Keratinocyte (primary cell): Measurements from ENCODE around the gene RSAD1. TPM values are rescaled to one million over a fixed set of nuclear protein-coding genes. Genes with fewer than 3 reads are reported as not detected.

Source experiments
- DNase-seq: peaks from one replicate; pipeline ENCODE4 v3.0.0-alpha.2; 2011; ENCODE audit warnings: low read depth, missing footprints, low spot score
- FAIRE-seq: peaks from 2 replicates; lab custom pipeline; 2011; peaks lifted over from hg19 to GRCh38; lab: Jason Lieb, UNC
- H2AFZ ChIP-seq: 2 replicates; pipeline ENCODE4 v1.6.0; 2012; ENCODE audit warnings: low read length, control low read depth, inconsistent platforms; ENCODE audit not compliant: control insufficient read depth
- H3K27ac ChIP-seq: 2 replicates; pipeline ENCODE4 v1.5.1; 2011; ENCODE audit warnings: low read length; ENCODE audit not compliant: control insufficient read depth, insufficient read depth
- H3K27me3 ChIP-seq: 3 replicates; pipeline ENCODE4 v1.6.0; 2011; ENCODE audit warnings: low read length; ENCODE audit not compliant: control insufficient read depth, insufficient read depth; ENCODE audit errors: extremely low read depth
- H3K36me3 ChIP-seq, 2 experiments: 2 replicates in 1 of 2; 3 replicates in 1 of 2; pipeline ENCODE4 v1.5.1; 2011; ENCODE audit warnings: low read length in 2 of 2, mild to moderate bottlenecking in 1 of 2; ENCODE audit not compliant: control insufficient read depth in 2 of 2, insufficient read depth in 2 of 2; ENCODE audit errors: extremely low read depth in 1 of 2
- H3K4me1 ChIP-seq: 3 replicates; pipeline ENCODE4 v1.5.1; 2011; ENCODE audit warnings: low read length; ENCODE audit not compliant: control insufficient read depth, insufficient read depth; ENCODE audit errors: extremely low read depth
- H3K4me2 ChIP-seq: 3 replicates; pipeline ENCODE4 v1.6.0; 2011; ENCODE audit warnings: low read depth, low read length; ENCODE audit not compliant: control insufficient read depth, insufficient read depth; ENCODE audit errors: extremely low read depth
- H3K4me3 ChIP-seq, 3 experiments: fragments of 200-600 bp in 1 of 3; sonication (generic) in 1 of 3; 2 replicates in 2 of 3; 3 replicates in 1 of 3; pipeline ENCODE4 v1.5.1; 2011 to 2016; ENCODE audit warnings: low read length in 3 of 3, mild to moderate bottlenecking in 3 of 3, control low read depth in 2 of 3, inconsistent platforms in 1 of 3, low read depth in 1 of 3, mixed read lengths in 1 of 3, mixed run types in 1 of 3, moderate library complexity in 1 of 3; ENCODE audit not compliant: control insufficient read depth in 2 of 3, insufficient read depth in 2 of 3; ENCODE audit errors: extremely low read depth in 1 of 3
- H3K79me2 ChIP-seq: 2 replicates; pipeline ENCODE4 v1.6.0; 2012; ENCODE audit warnings: low read length; ENCODE audit not compliant: control insufficient read depth, insufficient read depth
- H3K9ac ChIP-seq: 3 replicates; pipeline ENCODE4 v1.6.0; 2011; ENCODE audit warnings: low read length; ENCODE audit not compliant: control insufficient read depth, insufficient read depth; ENCODE audit errors: extremely low read depth
- H3K9me1 ChIP-seq: 3 replicates; pipeline ENCODE4 v1.6.0; 2011; ENCODE audit warnings: low read length; ENCODE audit not compliant: control insufficient read depth, insufficient read depth; ENCODE audit errors: extremely low read depth
- H3K9me3 ChIP-seq: 2 replicates; pipeline ENCODE4 v1.5.1; 2012; ENCODE audit warnings: low read depth, low read length; ENCODE audit not compliant: control insufficient read depth
- H4K20me1 ChIP-seq: 3 replicates; pipeline ENCODE4 v1.6.0; 2011; ENCODE audit warnings: low read length; ENCODE audit not compliant: control insufficient read depth, insufficient read depth; ENCODE audit errors: extremely low read depth
- EZH2 ChIP-seq: IDR thresholded peaks from one replicate; pipeline ENCODE4 v1.6.1; 2012; ENCODE audit warnings: inconsistent platforms, mild to moderate bottlenecking, low read length, moderate library complexity
- dilution Hi-C: fragments of 300-500 bp; cut with MboI; formaldehyde crosslinking; loops from one replicate; pipeline ENCODE4 v1.7.0; 2020; ENCODE audit warnings: low sequenced_read_pairs; ENCODE audit not compliant: extremely low pct_ligation_motif_present
- polyA plus RNA-seq, 5 experiments: library from polyadenylated mRNA; depleted of rRNA in 3 of 5; stranded (reverse) in 3 of 5; stranded (forward) in 1 of 5; unstranded in 1 of 5; fragments of >200 nt; gene quantifications; 1 replicate in 1 of 5; 2 replicates in 3 of 5; 3 replicates in 1 of 5; pipeline versions ENCODE4 v1.2.1 to v1.2.3, GENCODE V29; 2011 to 2012; ENCODE audit warnings: missing spikeins in 2 of 5, low read depth in 1 of 5, low replicate concordance in 1 of 5
- TF ChIP-seq, protein P1 (sequence below), 3 experiments: IDR thresholded peaks in 1 of 3; conservative IDR thresholded peaks in 1 of 3; optimal IDR thresholded peaks in 1 of 3; 2 replicates in 2 of 3; 3 replicates in 1 of 3; pipeline versions ENCODE3 to v1.5.1; 2011; ENCODE audit warnings: low read length in 3 of 3, mild to moderate bottlenecking in 3 of 3, moderate library complexity in 2 of 3, control low read depth in 1 of 3, inconsistent platforms in 1 of 3; ENCODE audit not compliant: insufficient read depth in 2 of 3; ENCODE audit errors: extremely low read depth in 1 of 3

The RSAD1 gene
- polyA plus RNA-seq, 1 donor (not counting 4 experiments of a cell fraction or from before 2014, with no cell fraction given) = 28.2 TPM

GRCh38 chr17:50467114-50467854, 11.4 kb upstream of the RSAD1 start:
- Histone ChIP-seq H4K20me1 (no peaks in the 10 kb centered on the region), H3K4me3 (no peak overlapping the region), H3K79me2 (no peaks in the 10 kb centered on the region), H3K36me3 (peaks cover 2 to 27% of the 10 kb centered on the region in 2 experiments), H3K4me1 (peaks cover 10% of the 10 kb centered on the region), H3K4me2 (no peak overlapping the region), H2AFZ (no peak overlapping the region), H3K9ac (no peak overlapping the region), H3K27ac (no peak overlapping the region), H3K9me1 (no peaks in the 10 kb centered on the region), H3K9me3 (no peaks in the 10 kb centered on the region), H3K27me3 (peaks cover 30% of the 10 kb centered on the region)
- no peak for FAIRE-seq
- dilution Hi-C loops = no loop called here
- TF ChIP-seq, protein P1, sequence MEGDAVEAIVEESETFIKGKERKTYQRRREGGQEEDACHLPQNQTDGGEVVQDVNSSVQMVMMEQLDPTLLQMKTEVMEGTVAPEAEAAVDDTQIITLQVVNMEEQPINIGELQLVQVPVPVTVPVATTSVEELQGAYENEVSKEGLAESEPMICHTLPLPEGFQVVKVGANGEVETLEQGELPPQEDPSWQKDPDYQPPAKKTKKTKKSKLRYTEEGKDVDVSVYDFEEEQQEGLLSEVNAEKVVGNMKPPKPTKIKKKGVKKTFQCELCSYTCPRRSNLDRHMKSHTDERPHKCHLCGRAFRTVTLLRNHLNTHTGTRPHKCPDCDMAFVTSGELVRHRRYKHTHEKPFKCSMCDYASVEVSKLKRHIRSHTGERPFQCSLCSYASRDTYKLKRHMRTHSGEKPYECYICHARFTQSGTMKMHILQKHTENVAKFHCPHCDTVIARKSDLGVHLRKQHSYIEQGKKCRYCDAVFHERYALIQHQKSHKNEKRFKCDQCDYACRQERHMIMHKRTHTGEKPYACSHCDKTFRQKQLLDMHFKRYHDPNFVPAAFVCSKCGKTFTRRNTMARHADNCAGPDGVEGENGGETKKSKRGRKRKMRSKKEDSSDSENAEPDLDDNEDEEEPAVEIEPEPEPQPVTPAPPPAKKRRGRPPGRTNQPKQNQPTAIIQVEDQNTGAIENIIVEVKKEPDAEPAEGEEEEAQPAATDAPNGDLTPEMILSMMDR (optimal IDR thresholded peaks at IDR 0.05 in 1 of 3, IDR thresholded peaks at IDR 0.05 in 1 of 3, conservative IDR thresholded peaks at IDR 0.05 in 1 of 3; ENCODE audit: extremely low read depth in 1 of 3, insufficient read depth in 2 of 3, low read length in 3 of 3) = no peak
- no peak for TF ChIP-seq EZH2
- DNase-seq = no peak

DNA sequence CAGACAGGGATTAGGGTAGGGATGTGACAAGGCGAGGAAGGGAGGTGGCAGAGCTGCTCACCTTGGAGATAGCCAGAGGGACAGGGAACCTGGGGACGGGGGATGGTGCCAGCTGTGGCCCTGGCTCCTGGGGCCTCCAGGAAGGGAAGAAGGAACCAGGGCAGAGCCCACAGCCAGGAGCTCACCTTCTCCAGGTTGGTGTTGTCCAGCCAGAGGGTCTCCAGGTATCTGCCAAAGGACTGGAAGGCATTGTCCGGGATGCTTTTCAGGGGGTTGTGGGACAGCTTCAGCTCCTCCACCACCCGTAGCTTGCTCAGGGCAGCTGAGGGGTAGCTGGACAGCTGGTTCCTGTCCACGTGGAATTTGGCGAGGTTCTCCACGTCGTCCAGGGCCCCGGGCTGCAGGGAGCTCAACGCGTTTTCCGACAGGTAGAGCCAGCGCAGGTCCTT, 10.8 kb upstream of the RSAD1 start:
- Histone ChIP-seq H3K4me3 (no peak overlapping the region), H3K4me2 (no peak overlapping the region), H4K20me1 (no peaks in the 10 kb centered on the region), H3K27ac (no peak overlapping the region), H3K79me2 (no peaks in the 10 kb centered on the region), H2AFZ (no peak overlapping the region), H3K9ac (no peak overlapping the region), H3K27me3 (peaks cover 30% of the 10 kb centered on the region), H3K4me1 (peaks cover 10% of the 10 kb centered on the region), H3K9me3 (no peaks in the 10 kb centered on the region), H3K36me3 (peaks cover 2 to 22% of the 10 kb centered on the region in 2 experiments), H3K9me1 (no peaks in the 10 kb centered on the region)
- FAIRE-seq = no peak
- dilution Hi-C loops = no loop called here
- no peak for DNase-seq
- TF ChIP-seq EZH2 = no peak
- TF ChIP-seq, protein P1 (optimal IDR thresholded peaks at IDR 0.05 in 1 of 3, IDR thresholded peaks at IDR 0.05 in 1 of 3, conservative IDR thresholded peaks at IDR 0.05 in 1 of 3; ENCODE audit: extremely low read depth in 1 of 3, insufficient read depth in 2 of 3, low read length in 3 of 3) = no peak
